ENCODE measurements around the gene STBD1.
"Not testable (repeated sequence)": the region's sequence is repeated elsewhere in the genome, so short reads cannot be mapped to it uniquely, and the experiment has no call there.

STBD1 gene

DNA sequence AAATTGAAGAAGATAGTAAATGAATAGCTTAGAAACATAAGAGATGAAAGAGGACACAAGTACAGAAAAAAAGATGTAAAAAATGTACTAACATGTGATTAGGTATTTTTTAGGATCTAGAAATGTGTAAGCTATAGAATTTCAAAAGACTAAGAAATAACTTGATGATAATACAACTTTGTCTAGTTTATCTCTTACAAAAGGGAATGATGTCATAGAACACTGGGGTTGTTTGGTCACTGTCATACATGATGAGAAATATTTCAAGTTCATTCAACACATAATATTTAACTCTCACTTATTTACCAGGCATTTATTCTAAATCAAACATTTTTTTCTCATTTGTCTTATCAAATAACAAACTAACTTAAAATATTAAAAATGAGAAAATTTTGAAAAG, 18.5 kb downstream of the STBD1 start:
- DNase-seq (ENCODE audit: low spot score), result no peak

DNA sequence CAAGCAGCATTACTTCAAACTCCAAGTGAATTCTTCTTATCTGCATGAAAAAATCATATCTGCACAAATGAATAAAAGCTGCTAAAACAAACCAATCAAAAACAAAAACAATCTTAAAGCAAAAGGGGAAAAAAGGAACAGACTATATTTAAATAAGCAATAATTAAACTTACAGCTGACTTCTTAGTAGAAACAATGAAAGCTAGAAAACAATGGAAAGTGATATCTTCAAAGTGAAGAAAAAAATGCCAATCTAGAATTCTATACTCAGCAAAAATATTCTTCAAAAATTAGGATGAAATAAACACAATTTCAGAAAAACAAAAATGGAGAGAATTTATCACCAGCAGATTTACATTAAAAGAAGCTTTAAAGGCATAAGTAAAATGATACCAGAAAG, 20.0 kb downstream of the STBD1 start:
- DNase-seq (ENCODE audit: low spot score), result no peak

DNA sequence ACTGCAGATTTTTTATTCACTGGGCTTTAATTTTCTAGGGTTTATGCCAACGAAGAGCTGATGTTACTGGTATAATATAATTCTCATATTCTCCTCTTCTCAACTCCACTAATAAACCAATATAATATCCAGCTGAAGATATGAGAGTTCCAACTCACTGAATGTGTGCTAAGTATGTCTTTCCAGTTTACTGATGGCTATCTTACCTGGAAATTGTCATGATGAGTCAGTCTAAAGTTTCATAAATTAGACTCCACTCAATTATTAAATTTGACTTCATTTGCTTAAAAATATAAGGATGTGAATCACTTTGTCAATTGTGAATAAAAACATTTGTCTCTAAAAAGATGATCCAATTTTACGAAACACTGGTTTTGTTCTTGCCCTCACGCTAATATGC, 28.4 kb downstream of the STBD1 start:
- DNase-seq (ENCODE audit: low spot score), result no peak

DNA sequence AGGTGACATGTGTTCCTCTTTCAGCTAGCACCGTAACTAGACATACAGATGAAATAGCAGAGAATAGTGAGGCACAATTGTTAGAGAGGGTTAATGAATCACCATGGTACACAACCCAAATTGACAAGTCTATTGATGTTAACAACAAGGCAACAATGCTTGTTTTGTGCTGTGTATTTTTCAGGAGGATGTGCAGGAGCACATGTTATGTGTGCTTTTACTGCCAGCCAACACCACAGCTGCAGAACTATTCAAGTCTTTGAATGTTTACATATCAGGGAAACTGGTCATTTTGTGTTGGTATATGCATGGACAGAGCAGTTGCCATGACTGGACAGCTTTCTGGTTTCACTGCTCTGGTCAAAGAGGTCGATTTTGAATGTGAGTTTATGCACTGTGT, 32.8 kb downstream of the STBD1 start:
- DNase-seq (ENCODE audit: low spot score), result no peak

DNA sequence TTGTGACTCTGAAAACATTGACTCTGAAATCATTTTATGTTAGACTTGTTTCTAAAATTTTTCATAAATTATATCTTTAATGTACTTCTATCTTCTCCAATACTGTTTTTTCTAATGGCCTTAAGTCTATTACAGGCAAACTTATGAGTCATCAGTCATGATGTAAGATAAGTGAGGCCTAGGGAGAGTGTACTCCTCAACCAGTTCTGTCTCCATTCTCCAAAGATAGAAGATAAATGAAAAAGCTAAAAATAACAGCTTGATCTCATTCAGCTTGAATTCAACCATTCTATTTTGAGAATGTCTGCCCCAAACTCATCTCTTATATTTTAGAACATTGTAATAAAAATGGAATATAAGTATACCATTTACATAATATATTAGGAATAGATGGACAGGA, 34.5 kb downstream of the STBD1 start:
- no peak for DNase-seq (ENCODE audit: low spot score)

DNA sequence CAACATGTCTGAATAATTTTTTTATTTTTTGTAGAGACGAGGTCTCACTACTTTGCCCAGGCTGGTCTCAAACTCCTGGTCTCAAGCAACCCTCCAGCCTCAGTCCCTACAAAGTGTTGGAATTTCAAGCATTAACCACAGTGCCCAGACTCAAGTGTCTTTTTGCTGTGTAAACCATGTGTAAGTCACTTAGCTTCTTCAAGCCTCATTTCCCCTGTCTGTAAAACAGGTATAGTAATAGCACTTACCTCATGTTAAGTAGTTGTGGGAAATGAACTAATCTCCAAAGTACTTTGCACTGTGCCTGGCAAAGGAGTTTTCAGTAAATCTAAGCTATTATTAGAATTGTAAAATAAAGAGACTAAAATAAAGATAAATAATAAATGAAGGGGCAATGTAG, 35.7 kb downstream of the STBD1 start:
- no peak for DNase-seq (ENCODE audit: low spot score)

DNA sequence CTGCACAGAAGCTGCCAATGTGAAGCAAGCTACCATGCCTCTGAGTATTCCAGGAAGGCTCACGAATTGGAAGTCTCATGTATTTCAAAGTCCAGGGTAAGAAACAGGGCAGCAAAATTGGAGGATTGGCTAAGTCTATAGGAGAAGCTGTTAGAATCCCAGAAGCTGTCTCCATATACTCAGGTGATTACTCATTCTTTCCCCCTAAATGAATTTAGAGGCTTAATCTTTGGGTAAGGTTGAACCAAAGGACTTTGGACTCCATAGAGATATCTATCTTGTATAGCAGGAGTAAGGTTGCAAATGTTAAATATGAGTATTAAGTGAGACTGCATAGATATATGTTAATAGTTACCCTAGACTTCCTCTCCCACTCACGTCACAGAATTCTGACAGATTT, 36.3 kb downstream of the STBD1 start:
- DNase-seq (ENCODE audit: low spot score), result no peak

DNA sequence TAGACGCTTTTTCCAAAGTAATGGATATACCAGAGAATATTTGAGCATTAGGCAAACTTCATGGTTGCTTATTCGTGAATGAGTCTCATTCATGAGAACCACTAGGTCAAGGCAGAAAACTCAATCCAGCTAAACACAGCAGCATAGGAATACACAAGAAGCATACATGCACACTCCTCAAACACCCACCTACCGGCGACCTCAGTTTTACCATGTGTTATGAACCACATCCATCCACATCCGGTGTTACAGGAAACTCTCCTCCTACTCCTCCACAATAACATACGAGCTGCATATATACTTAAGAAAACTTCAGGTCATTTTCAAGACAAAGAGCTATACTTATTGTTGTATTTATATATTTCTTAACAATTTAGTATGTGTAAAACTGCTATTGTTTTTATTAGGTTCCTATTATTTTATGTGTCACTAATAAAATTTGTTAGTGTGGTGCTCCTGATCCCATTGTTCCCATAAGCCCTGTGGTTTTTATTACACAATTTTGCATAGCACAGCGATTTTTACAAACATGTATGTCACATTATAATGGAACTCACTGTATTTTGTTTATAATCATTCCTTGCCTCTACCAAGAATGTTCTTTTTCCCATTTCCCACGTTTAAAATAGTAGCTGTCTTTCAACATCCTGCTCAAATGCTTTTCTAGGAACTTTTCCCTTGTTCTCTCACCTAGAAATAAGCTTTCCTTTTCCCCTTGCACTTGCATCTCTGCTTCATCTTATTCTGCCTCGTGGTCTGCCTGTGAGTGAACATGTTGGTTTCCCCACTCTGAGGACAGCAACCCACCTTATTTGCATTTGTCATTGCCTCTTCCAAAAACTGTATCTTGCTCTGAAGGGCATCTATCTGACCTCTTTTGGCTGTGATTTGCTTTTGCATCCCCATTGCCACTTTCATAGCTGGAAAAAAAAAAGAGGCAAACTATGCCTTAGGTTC, 48.3 kb downstream of the STBD1 start:
- DNase-seq (ENCODE audit: low spot score), result no peak

DNA sequence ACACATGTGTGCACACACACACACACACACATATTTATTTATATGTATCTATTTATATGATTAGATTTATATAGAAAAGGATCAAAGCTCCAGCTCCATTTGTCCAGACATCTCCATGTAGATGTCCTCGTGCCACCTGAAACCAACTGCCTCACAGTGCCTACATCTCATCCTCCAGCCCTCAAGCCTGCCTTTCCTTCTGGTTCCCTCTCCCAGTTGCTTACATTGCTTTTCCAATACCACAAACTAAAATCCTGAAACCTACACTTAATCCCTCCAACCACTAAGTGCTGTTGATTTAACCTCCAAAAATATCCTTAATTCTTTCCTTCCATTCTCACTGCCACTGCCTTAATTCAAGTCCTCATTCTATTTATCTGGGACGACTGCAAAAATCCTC, 51.4 kb downstream of the STBD1 start:
- no peak for DNase-seq (ENCODE audit: low spot score)

DNA sequence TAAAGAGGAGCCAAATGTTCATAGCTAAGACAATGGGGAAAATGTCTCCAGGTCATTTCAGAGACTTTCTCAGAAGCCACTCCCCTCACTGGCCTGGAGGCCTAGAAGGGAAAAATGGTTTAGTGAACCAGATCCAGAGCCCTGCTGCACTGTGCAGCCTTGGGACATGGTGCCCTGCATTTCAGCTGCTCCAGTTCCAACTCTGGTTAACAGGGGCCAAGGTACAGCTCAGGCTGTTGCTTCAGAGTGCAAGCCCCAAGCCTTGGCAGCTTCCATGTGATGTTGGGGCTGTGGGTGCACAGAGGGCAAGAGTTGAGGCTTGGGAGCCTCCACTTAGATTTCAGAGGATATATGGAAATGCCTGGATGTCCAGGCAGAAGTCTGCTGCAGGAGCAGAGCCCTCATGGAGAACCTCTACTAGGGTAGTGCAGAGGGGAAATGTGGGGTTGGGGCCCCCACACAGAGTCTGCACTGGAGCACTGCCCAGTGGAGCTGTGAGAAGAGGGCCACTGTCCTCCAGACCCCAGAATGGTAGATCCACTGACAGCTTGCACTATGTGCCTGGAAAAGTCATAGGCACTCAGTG, 53.4 kb downstream of the STBD1 start:
- DNase-seq (ENCODE audit: low spot score), result not testable (repeated sequence)

All from putamen (tissue), 1 donor.